MCF 10A (cell line): ENCODE data around the gene RNF126. TPM values are rescaled to one million over a fixed set of nuclear protein-coding genes. Genes with fewer than 3 reads are reported as not detected.
"Not testable (repeated sequence)": the region's sequence is repeated elsewhere in the genome, so short reads cannot be mapped to it uniquely, and the experiment has no call there.

Experiments used
- BruUV-seq: library from RNA; stranded (reverse); fragments of 400-500 nt; replicated peaks from 2 replicates; lab custom pipeline; 2021; lab: Mats Ljungman, UMichigan
- CTCF ChIA-PET: fragments of 300-600 bp; sonication (Branson Sonifier 250); formaldehyde crosslinking; extraction: SDS; loops from one replicate; lab custom pipeline; 2021; ENCODE audit warnings: antibody characterized with exemption, inconsistent platforms; lab: Yijun Ruan, JAX
- POLR2A ChIA-PET: fragments of 300-600, 350-650 bp; sonication (Branson Sonifier 250); formaldehyde crosslinking; extraction: SDS; loops from one replicate; lab custom pipeline; 2020; ENCODE audit warnings: antibody characterized with exemption, inconsistent platforms; lab: Yijun Ruan, JAX
- DNase-seq: peaks from one replicate; pipeline ENCODE4 v3.0.0-alpha.2; 2018; ENCODE audit not compliant: unreplicated experiment
- H3K27ac Mint-ChIP-seq: one replicate; pipeline ENCODE4 v1.8.0; 2022; ENCODE audit warnings: mild to moderate bottlenecking, low read depth, mixed read lengths; ENCODE audit not compliant: unreplicated experiment
- H3K27me3 Mint-ChIP-seq: one replicate; pipeline ENCODE4 v1.8.0; 2022; ENCODE audit warnings: mixed read lengths; ENCODE audit not compliant: insufficient read depth, unreplicated experiment
- H3K36me3 Mint-ChIP-seq: one replicate; pipeline ENCODE4 v1.8.0; 2022; ENCODE audit warnings: mild to moderate bottlenecking, moderate library complexity, mixed read lengths; ENCODE audit not compliant: insufficient read depth, unreplicated experiment
- H3K4me1 Mint-ChIP-seq: one replicate; pipeline ENCODE4 v1.8.0; 2022; ENCODE audit warnings: mixed read lengths; ENCODE audit not compliant: insufficient read depth, unreplicated experiment
- H3K4me3 Mint-ChIP-seq: one replicate; pipeline ENCODE4 v1.8.0; 2022; ENCODE audit warnings: mild to moderate bottlenecking, moderate library complexity, mixed read lengths; ENCODE audit not compliant: unreplicated experiment
- H3K9me3 Mint-ChIP-seq: one replicate; pipeline ENCODE4 v1.8.0; 2022; ENCODE audit warnings: mixed read lengths; ENCODE audit not compliant: unreplicated experiment
- CTCF ChIP-seq: fragments of 200-600 bp; IDR thresholded peaks from one replicate; pipeline ENCODE4 v1.8.0; 2022; ENCODE audit warnings: antibody characterized with exemption, mild to moderate bottlenecking; ENCODE audit not compliant: unreplicated experiment
- intact Hi-C: fragments of 100-400 bp; cut with micrococcal nuclease; formaldehyde crosslinking; loops from 2 replicates; pipeline ENCODE4 v1.14.1; 2022
- total RNA-seq: library from RNA; stranded (reverse); gene quantifications from 2 replicates; pipeline ENCODE4 v1.2.3, GENCODE V29; 2022

RNF126 gene
- total RNA-seq, 1 experiment from 2014 or later: 68.0 TPM

DNA sequence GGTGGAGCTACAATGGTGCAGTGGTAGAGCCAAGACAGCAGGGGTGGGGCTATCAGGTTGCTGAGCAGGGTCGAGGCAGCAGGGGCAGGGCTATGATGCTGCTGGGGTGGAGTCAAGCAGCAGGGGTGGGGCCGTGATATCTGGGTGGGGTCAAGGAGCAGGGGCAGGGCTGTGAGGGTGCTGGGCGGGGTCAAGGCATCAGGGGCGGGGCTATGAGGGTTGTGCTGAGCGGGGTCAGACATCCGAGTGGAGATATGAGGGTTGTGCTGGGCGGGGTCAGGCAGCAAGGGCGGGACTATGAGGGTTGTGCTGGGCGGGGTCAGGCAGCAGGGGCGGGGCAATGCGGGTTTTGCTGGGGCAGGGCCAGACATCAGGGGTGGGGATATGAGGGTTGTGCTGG lies 58.7 kb downstream of the RNF126 start:
- H3K4me1 Mint-ChIP-seq: no peaks in the 10 kb centered on the region
- no peak overlapping the region for H3K27ac Mint-ChIP-seq
- TF ChIP-seq CTCF: no peak
- POLR2A ChIA-PET: no interaction called here
- no peaks in the 10 kb centered on the region for H3K9me3 Mint-ChIP-seq
- intact Hi-C loops: no loop called here
- CTCF ChIA-PET: no interaction called here
- no peak overlapping the region for H3K4me3 Mint-ChIP-seq
- H3K27me3 Mint-ChIP-seq: no peaks in the 10 kb centered on the region
- no peak for DNase-seq
- H3K36me3 Mint-ChIP-seq: no peaks in the 10 kb centered on the region
- no TSS peak for BruUV-seq

DNA sequence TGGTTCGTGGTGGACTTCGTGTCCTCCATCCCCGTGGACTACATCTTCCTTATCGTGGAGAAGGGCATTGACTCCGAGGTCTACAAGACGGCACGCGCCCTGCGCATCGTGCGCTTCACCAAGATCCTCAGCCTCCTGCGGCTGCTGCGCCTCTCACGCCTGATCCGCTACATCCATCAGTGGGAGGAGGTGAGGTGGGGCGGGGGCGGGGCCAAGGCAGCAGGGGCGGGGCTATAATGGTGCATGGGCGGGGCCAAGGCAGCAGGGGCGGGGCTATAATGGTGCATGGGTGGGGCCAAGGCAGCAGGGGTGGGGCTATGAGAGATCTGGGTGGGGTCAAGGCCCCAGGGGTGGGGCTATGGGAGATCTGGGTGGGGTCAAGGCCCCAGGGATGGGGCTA lies 59.2 kb downstream of the RNF126 start:
- H3K27me3 Mint-ChIP-seq, POLR2A ChIA-PET, intact Hi-C loops, H3K36me3 Mint-ChIP-seq, H3K4me3 Mint-ChIP-seq, CTCF ChIA-PET, H3K27ac Mint-ChIP-seq, H3K4me1 Mint-ChIP-seq, BruUV-seq, H3K9me3 Mint-ChIP-seq, DNase-seq: not testable (repeated sequence)

GRCh38 chr19:603302-603639 lies 59.7 kb downstream of the RNF126 start:
- BruUV-seq, intact Hi-C loops, DNase-seq, H3K9me3 Mint-ChIP-seq, H3K27me3 Mint-ChIP-seq, H3K4me1 Mint-ChIP-seq, H3K36me3 Mint-ChIP-seq, CTCF ChIA-PET, H3K27ac Mint-ChIP-seq, H3K4me3 Mint-ChIP-seq, POLR2A ChIA-PET: not testable (repeated sequence)

DNA sequence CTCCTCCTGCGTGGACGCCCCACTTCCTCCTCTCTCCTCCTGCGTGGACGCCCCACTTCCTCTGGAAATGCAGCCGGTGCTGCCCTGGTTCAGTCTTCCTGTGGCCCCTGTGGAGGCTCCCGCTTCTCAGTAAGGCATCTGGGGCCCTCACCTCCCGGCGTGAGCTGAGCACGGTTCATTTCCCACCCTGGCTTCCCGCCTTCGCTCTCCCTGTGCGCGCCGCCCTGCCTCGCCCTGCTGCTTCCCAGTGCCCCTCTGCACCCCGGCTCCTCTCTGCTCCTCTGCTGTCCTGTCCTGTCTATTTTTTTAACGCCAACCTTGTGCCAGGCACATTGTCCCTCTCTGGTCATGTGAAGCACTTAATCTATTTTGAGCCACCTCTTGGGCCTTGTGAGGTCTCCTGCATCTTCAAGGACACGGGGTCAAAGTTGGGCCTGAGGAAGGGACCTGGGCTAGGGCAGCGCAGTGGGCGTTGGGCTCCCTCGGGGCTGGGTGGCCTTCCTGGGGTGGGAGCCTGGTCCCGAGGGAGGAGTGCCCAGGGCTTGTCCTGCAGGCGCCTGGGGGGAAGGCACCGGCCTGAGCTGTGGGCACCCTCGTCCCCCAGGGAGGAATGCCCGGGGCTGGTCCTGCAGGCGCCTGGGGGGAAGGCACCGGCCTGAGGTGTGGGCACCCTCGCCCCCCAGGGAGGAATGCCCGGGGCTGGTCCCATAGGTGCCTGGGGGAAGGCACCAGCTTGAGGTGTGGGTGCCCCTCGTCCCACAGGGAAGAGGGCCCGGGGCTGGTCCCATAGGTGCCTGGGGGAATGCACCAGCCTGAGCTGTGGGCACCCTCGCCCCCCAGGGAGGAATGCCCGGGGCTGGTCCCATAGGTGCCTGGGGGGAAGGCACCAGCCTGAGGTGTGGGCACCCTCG lies 60.4 kb downstream of the RNF126 start:
- Mint-ChIP-seq H3K36me3 (no peaks in the 10 kb centered on the region), H3K4me3 (no peak overlapping the region), H3K27me3 (no peaks in the 10 kb centered on the region), H3K9me3 (no peaks in the 10 kb centered on the region), H3K4me1 (no peaks in the 10 kb centered on the region), H3K27ac (no peak overlapping the region)
- DNase-seq: no peak
- intact Hi-C loops: no loop called here
- no TSS peak for BruUV-seq
- TF ChIP-seq CTCF: no peak
- CTCF ChIA-PET: no interaction called here
- POLR2A ChIA-PET: no interaction called here

DNA sequence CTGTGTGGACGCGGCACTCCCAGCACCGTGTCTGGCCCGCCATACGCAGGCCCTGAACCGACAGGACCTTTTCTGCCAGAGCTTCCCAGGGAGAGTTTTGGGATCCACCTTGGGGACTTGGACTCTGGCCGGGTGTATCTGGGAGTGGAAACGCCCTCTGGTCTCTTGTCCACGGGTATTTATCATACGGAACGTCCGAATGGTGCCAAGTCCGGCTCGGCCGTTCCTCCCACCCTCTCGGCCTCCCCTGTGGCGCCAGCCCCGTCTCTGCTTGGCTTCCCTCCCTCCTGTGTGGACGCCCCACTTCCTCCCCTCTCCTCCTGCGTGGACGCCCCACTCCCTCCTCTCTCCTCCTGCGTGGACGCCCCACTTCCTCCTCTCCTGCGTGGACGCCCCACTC lies 61.2 kb downstream of the RNF126 start:
- no TSS peak for BruUV-seq
- H3K27ac Mint-ChIP-seq: no peak overlapping the region
- no peaks in the 10 kb centered on the region for H3K36me3 Mint-ChIP-seq
- intact Hi-C loops: no loop called here
- TF ChIP-seq CTCF: no peak
- H3K27me3 Mint-ChIP-seq: no peaks in the 10 kb centered on the region
- no peak overlapping the region for H3K4me3 Mint-ChIP-seq
- POLR2A ChIA-PET: no interaction called here
- CTCF ChIA-PET: no interaction called here
- DNase-seq: no peak
- H3K4me1 Mint-ChIP-seq: no peaks in the 10 kb centered on the region
- H3K9me3 Mint-ChIP-seq: no peaks in the 10 kb centered on the region
